Embryonic facial prominence (tissue), 1 donor: ENCODE results near the gene GDPD3.
A peak's percentile ranks its signal among the peaks of the same experiment; 100 is the strongest.

Experiments
- DNase-seq: peaks from one replicate; pipeline ENCODE4 v3.0.0-alpha.2; 2016; ENCODE audit errors: extremely low spot score

GDPD3 gene

DNA sequence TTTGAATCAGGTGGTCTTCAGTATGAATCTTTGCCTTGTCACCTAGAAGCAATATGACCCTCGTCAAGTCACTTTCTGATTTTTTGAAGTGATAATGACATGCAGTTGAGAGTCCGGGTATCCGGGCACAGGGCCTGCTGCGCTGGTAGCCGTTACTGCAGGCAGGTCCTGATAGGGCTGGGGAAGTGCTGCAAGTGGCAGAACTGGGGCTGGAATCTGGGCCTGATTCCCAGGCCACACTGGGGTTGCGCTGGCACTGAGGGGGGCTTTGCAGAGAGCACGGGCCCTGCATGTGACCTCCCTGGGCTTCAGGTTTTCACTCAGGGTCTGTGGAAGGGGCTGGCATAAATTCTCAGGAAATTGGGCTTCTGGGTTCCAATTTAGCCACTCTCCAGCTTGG lies 34.6 kb downstream of the GDPD3 start:
- DNase-seq = no peak

DNA sequence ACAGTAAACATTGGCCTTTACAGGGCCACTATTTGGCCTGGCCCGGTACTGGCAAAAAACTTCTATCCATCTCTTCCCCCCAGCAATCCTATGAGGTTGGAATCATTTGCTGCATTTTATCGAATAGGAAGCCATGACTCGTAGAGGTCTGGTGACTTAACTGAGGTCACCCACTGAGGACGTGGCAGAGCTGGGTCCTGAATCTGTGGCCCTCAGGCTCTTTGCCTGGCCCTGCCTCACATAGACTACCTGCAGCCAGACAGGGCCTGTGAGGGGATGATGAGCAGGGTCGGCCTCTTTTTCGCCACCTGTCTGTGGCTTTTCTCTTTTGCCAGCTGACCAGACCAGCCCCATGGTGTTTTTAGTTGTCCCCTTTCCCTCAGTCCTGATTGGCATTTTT lies 35.7 kb downstream of the GDPD3 start:
- no peak for DNase-seq

DNA sequence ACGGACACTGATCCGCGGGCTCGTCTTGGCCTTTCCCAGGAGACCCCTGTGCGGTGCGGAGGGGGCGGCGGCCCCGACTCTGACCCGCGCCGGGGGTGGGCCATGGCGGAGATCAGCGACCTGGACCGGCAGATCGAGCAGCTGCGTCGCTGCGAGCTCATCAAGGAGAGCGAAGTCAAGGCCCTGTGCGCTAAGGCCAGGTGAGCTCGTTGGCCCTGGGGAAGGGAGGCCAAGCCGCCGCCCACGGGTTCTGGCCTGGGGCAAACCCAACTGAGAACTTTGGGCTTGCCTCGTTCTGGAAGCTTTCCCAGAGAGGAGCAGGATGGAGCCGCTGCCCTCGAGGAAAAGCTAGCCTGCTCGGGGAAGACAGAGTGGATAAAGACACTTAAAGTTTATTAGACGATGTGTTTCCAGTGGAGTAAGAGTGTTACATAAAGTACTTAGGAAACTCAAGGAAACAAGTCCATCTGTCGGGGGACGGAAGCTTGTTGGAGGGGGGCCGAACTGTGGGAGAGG lies 37.0 kb downstream of the GDPD3 start:
- DNase-seq = no peak

DNA sequence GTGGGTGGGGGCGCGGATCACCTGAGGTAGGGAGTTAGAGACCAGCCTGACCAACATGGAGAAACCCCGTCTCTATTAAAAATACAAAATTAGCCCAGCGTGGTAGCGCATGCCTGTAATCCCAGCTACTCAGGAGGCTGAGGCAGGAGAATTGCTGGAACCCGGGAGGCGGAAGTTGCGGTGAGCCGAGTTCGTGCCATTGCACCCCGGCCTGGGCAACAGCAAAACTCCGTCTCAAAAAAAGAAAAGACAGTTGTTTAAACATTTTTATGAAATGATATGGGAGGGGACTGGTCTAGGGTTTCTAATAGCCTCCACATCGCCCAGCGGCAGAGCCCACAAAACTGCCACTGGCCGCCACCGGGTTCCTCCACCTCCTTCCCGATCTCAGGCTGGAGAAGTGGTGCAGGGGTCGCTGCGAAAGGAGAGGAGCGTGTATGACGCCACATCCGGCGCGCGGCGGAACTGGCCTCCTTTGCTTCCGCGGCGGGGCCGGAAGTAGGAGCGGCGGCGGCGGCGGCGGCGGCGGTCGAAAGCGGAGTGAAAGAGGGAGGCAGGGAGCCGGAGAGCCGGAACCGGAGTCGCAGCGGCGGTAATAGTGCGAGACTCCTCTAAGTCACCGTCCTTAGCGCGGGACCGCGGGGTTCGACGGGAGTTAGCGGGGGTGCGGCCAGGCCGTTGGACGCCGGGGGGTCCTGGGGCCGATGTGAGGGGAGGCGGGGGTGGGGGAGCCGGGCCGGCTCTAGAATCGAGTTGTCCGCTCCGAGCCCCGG lies 37.6 kb downstream of the GDPD3 start, which contains the start of gene PPP4C:
Gene PPP4C (plus strand): TSS at position 492 of the 773 bp plus-strand sequence. CDS start 384 bp downstream, outside the sequence.
- peak; percentile 86 for DNase-seq

DNA sequence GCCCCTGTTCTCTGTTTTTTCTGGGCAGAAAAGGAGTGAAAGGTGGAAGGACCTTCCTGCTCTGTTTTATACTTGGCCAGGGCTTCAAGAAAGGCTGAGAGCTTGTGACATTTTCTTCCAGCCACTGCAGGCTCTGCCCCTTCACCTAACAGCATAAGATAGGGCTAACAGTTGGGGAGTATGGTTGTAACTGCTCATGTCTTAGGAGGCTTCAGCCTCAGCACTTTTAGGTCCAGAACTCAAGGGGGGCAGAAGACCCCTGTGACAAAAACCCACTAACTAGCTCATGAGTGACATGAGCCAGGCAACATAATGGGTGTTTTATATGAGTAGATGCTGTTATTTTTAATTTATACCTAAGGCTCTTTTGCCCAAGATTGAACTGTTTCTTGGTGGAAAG lies 42.8 kb downstream of the GDPD3 start:
- DNase-seq = no peak

DNA sequence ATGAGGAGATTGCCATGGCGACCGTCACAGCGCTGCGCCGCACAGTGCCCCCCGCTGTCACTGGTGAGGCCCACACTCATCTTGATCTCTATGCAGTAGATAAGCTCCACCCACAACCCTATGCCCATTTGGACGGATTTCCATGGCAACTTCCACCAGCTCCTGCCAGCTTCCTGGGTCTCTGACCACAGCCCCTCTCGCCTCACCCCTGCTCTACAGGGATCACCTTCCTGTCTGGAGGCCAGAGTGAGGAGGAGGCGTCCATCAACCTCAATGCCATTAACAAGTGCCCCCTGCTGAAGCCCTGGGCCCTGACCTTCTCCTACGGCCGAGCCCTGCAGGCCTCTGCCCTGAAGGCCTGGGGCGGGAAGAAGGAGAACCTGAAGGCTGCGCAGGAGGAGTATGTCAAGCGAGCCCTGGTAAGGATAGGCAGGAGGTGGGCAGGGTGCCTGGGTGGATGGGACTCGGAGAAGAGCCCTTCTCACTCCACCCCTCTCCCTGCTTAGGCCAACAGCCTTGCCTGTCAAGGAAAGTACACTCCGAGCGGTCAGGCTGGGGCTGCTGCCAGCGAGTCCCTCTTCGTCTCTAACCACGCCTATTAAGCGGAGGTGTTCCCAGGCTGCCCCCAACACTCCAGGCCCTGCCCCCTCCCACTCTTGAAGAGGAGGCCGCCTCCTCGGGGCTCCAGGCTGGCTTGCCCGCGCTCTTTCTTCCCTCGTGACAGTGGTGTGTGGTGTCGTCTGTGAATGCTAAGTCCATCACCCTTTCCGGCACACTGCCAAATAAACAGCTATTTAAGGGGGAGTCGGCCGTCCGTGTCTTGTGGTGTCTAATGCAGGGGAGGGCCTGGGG lies 43.5 kb downstream of the GDPD3 start:
- no peak for DNase-seq

DNA sequence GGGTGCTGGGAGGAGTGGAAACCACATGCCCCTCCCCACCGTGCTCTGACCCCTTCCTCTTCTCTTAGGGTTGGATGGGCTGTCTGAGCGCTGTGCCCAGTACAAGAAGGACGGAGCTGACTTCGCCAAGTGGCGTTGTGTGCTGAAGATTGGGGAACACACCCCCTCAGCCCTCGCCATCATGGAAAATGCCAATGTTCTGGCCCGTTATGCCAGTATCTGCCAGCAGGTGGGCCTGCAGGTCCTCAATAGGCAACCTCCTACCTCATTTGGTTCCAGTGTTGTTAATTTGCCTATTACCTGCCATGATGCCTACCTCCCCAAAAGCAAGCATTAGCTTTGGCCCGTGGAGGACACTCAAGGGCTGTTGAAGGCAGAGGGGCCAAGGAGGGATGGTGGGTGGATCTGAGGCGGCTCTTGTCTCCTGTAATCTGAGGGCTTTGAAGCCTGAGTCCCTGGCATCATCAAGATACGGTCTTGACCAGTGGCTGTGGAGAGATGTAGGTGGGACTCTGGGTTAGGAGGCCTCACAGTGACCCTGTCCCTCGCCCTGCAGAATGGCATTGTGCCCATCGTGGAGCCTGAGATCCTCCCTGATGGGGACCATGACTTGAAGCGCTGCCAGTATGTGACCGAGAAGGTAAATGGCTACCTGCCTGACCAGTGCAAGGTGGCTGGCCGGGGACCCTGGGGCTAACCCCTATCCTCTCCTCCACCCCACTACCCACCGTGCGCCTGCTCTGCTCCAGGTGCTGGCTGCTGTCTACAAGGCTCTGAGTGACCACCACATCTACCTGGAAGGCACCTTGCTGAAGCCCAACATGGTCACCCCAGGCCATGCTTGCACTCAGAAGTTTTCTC lies 44.4 kb downstream of the GDPD3 start:
- no peak for DNase-seq

DNA sequence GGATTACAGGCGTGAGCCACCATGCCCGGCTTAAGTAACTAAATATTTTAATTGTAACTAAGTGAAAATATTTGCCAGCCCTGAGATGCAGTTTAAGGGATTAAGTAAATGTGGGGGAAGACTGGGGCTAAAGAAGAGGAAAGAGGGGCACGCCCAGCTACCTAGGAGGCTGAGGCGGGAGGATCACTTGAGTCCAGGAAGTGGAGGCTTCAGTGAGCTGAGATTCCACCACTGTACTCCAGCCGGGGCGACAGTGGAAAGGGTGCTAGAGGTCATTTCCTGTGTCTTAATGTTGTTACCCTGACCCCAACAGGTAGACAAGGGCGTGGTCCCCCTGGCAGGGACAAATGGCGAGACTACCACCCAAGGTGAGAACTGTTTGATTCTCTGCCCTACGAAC lies 45.0 kb downstream of the GDPD3 start:
- DNase-seq = no peak

DNA sequence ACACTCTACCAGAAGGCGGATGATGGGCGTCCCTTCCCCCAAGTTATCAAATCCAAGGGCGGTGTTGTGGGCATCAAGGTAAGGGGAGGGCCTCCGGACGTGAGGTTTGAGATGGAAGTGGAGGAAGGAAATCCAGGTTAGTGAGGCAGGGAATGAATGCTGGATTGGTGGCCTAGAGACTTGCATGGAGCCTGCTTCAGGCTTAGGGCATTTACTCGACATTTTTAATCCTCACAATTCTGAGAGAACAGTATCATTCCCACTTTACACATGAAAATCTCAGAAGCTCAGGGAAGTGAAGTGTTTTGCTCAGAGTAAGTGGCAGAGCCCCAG lies 45.8 kb downstream of the GDPD3 start:
- DNase-seq = no peak

DNA sequence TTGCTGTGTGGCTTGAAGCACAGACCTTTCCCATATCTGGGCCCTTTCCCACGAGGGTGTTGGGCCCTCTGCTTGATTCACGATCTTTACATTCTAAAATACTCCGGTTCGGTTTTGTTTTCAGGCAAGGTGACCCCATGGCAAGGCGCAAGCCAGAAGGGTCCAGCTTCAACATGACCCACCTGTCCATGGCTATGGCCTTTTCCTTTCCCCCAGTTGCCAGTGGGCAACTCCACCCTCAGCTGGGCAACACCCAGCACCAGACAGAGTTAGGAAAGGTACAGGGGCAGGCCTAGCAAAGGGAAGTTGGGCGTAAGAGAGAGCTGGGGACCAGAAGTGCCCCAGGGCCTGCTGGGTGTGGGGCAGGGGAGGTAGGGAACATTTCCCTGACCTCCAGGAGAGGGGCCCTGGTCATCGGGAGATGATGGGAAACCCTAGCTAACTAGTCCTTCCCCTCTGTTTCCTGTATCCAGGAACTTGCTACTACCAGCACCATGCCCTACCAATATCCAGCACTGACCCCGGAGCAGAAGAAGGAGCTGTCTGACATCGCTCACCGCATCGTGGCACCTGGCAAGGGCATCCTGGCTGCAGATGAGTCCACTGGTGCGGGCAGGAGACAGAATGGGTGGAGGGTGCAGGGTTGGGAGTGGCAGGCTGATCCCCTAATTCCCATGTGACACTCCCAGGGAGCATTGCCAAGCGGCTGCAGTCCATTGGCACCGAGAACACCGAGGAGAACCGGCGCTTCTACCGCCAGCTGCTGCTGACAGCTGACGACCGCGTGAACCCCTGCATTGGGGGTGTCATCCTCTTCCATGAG lies 46.4 kb downstream of the GDPD3 start:
- no peak for DNase-seq

DNA sequence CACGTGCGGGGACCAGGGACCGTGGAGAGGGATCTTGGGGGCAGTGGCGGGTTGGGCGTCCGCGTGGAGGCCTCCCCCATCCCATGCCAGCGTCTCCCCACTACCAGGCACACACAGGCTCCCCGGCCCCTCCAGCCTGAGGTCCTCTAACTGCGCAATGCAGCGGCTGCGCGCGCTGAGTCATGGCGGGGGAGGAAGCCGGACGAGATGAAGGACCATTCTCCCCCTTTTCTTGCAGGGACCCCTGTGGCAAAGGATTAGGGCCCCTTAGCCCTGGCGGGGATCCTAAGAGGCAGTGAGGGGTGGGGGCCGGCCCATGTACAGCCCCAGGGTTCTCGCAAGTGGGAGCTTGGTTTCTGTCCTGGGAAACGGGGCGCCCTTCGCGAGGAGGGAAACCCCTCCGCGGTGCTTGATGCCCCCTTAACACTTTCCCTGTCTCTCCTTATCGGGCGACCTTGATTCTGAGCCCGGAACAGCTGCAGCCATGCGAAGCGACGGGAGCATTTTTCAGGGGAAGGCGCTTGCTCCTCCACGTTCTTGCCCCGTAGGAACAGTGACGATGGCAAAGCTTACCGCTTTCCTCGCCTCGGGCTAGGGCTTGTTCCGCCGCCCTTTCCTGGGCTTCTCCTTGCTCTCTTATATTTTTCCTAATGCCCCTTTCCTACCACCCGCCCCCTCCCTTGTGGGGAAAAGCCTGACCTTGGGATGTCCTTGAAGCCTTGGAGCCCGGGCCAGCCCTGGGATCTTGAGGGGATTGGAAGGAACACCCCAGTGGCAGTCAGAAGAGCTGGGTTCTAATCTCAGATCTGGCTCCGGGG lies 47.2 kb downstream of the GDPD3 start:
- no peak for DNase-seq

DNA sequence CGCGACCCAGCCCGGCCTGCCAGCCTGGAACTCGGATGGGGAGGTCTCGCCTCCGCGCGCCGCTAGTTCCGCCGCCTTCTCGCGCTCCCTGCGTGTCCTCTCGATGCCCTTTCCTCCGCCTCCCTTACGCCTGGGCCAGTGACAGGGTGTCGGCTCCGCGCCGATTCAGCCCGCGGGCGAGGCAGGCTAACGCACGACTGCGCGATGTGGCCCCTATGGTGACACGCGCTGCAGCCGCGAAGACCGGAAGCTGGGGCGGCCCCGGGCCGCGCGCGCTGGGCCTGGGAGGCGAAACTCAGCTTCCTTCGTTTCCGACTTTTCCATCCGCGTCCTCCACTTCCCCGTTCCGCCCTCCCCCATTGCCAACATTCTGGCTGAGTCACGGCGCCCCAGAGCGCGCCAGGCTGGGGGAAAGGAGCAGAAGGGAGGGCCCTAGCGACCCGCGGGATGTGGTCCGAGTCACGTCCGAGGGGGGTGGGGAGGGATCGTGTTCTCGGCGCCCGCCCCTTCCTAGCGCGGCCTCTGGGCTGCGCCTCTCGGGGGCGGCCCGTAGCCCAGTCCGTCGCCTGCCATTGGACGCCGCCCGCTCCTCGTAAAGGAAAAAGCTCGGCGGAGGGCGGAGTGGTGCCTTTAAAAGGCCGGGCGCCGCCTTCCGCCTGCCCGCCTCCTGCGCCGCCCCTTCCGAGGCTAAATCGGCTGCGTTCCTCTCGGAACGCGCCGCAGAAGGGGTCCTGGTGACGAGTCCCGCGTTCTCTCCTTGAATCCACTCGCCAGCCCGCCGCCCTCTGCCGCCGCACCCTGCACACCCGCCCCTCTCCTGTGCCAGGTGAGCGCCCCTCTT lies 48.0 kb downstream of the GDPD3 start, which contains the start of gene ALDOA:
Gene ALDOA (plus strand): TSS at position 659 of the 841 bp plus-strand sequence. CDS start 1,138 bp downstream, outside the sequence.
- peak; percentile 93 for DNase-seq

DNA sequence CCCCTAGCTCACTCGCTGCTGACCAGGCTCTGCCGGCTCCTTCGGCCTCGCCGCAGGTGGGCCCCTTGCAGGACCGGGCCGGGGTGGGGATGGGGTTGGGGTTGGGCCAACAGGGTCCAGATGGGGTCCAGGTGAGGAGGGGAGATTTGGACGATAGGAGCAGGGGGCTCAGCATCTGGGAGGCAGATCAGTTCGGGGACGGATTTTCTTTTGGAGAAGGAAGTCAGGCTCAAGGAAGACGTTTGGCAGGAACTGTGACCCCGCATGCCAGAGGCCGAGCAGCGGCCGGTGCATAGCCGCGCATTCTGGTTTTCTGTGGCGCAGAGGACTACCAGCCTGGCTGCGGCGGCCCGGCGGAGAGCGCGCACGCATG lies 48.6 kb downstream of the GDPD3 start:
- DNase-seq = no peak

DNA sequence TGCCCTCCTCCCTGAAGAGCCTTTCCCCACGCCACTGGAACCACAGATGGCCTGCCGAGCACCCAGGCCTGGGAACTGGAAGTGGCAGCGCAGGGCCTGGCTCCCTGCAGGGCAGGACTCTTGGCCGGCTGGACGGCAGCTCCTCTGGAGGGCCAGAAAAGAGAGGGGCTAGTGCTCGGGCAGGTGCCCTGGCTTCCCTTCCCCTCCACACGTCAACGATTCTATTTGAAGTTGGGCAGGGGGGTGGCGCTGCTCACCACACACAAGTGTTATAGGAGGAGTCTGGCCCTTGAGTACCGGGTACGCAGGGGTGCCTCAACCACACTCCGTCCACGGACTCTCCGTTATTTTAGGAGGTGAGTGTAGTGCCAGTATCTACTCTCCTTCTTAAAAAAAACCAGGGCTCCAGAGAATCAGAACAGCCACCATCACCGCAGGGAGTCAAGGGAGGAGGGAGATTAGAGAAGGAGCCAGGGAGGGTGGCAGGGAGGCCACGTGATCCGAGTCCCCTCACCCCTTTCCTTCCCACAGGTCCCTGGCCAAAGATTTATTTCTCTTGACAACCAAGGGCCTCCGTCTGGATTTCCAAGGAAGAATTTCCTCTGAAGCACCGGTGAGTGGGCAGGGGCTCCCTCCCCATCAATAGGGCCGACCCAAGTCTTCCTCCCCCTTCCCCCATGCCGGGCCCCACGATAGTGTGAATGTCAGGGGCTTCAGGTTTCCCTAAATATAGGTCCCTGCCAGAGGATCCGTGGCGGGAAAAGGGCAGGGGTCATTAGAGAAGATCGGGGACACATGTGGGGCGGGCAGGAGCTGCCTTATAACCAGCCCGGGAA lies 49.2 kb downstream of the GDPD3 start:
- DNase-seq = no peak

DNA sequence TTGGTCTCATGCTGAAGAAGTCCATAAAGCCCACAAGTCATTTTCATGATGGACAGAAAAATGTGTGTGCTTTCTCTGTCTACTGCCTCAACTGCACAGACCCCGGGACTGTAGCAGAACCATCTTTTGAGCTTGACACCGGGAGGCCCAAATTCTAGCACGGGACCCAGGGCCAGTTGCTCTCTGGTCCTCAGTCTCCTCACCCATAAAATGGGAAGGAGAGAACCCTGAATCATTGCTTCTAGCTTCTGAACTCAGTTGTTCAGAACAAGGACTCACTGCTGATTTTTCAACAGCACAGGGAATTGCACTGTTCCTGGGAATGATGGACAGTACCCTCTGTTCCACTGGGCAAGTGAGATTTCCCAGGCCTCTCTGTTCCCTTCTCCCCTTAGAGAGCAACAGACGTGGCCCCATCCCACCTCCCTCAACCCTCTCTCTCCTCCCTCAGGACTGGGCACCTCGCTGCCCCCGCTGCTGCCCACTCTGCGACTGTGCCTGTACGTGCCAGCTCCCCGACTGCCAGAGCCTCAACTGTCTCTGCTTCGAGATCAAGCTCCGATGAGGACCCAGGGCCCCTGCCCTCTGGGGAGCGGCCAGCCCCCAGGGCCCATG lies 50.0 kb downstream of the GDPD3 start:
- DNase-seq = no peak

DNA sequence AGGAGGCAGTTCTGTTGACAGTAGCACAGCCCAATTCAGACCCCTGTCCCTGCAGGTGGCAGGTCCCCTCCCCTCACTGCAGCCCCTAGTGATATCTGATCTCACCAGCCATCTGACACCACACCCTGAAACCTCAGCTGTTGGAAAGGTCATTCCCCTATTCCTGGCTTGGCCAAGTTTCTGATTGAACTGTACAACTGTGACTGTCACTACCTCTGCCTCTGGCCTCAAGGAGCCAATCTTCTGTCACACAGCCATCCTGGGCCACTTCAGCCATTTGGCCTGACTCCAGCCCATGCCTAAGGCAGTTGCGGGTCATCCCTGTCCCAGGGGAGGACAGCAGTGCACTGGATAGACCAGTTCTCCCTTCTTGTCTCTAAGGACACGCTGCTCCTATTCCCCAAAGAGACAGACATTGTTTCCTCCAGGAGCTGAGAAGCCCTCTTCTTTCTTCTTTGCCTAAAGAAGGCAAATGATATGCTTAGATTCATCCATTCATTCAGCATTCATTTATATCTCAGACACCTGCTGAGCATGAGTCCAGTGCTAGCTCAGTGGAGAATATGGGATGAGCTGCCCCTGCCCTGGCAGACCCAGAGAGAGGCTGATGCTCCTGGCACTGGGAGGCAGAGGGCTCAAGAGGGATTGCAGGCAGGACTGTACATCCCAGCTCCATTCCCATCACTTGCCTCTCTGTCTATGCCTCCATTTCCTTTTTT lies 52.3 kb downstream of the GDPD3 start:
- no peak for DNase-seq

DNA sequence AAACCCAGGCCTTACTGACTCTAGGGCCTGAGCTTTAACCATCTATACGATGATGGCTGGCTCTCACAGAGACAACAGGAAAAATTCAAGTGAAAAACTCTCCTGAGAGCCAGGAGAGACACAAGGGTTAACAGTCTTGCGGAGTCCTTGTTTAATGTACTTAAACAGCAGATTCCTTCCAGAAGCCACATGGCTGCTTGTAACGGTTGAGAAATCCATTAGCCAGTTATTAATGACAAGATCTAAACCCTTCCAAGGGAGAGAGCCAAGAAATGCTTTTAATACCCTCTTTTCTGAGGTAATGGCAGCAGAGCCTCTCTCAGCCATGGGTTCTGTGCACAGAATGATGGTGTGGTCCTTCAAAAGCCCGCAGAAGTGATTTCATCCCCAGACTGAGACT lies 53.0 kb downstream of the GDPD3 start:
- no peak for DNase-seq
